ENCODE data around the gene ZDHHC9.
"Not testable (repeated sequence)": the region's sequence is repeated elsewhere in the genome, so short reads cannot be mapped to it uniquely, and the experiment has no call there.

DNA sequence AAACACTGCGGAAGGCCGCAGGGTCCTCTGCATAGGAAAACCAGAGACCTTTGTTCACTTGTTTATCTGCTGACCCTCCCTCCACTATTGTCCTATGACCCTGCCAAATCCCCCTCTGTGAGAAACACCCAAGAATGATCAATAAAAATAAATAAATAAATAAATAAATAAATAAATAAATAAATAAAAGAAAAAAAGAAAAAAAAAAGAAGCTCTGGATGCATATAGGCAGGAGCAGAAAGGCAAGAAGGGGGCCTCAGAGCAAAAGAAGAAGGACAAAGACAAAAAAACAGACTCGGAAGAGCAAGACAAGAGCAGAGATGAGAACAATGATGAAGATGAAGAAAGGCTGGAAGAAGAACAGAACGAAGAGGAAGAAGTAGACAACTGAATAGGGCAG, 8.1 kb upstream of the ZDHHC9 start:
- TF ChIP-seq, protein P1, sequence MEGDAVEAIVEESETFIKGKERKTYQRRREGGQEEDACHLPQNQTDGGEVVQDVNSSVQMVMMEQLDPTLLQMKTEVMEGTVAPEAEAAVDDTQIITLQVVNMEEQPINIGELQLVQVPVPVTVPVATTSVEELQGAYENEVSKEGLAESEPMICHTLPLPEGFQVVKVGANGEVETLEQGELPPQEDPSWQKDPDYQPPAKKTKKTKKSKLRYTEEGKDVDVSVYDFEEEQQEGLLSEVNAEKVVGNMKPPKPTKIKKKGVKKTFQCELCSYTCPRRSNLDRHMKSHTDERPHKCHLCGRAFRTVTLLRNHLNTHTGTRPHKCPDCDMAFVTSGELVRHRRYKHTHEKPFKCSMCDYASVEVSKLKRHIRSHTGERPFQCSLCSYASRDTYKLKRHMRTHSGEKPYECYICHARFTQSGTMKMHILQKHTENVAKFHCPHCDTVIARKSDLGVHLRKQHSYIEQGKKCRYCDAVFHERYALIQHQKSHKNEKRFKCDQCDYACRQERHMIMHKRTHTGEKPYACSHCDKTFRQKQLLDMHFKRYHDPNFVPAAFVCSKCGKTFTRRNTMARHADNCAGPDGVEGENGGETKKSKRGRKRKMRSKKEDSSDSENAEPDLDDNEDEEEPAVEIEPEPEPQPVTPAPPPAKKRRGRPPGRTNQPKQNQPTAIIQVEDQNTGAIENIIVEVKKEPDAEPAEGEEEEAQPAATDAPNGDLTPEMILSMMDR (IDR thresholded peaks at IDR 0.05 in 4 of 5, conservative IDR thresholded peaks at IDR 0.05 in 1 of 5) = not testable (repeated sequence)
- TF ChIP-seq POLR2A (IDR thresholded peaks at IDR 0.05) = not testable (repeated sequence)
